AG08396 (cell line): ENCODE results near the gene ESR1.

Experiments
- DNase-seq: peaks from one replicate; pipeline ENCODE4 v3.0.0; 2012; ENCODE audit warnings: low spot score, mixed read lengths

Gene ESR1

DNA sequence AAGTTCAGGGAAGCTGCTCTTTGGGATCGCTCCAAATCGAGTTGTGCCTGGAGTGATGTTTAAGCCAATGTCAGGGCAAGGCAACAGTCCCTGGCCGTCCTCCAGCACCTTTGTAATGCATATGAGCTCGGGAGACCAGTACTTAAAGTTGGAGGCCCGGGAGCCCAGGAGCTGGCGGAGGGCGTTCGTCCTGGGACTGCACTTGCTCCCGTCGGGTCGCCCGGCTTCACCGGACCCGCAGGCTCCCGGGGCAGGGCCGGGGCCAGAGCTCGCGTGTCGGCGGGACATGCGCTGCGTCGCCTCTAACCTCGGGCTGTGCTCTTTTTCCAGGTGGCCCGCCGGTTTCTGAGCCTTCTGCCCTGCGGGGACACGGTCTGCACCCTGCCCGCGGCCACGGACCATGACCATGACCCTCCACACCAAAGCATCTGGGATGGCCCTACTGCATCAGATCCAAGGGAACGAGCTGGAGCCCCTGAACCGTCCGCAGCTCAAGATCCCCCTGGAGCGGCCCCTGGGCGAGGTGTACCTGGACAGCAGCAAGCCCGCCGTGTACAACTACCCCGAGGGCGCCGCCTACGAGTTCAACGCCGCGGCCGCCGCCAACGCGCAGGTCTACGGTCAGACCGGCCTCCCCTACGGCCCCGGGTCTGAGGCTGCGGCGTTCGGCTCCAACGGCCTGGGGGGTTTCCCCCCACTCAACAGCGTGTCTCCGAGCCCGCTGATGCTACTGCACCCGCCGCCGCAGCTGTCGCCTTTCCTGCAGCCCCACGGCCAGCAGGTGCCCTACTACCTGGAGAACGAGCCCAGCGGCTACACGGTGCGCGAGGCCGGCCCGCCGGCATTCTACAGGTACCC, at the start of gene ESR1:
TSS of gene ESR1 (plus strand) at position 170 of the 858 bp plus-strand sequence. CDS start at position 401, 231 bp downstream.
- peak; percentile 17 for DNase-seq

GRCh38 chr6:151760486-151760885, 47.0 kb upstream of the ESR1 start:
- DNase-seq: no peak

- no peak for DNase-seq
Observed at GRCh38 chr6:151761851-151762250, 45.6 kb upstream of the ESR1 start.

GRCh38 chr6:151762817-151763216, 44.7 kb upstream of the ESR1 start:
- DNase-seq: no peak

GRCh38 chr6:151763303-151763702, 44.2 kb upstream of the ESR1 start:
- peak; percentile 16 for DNase-seq

- peak; percentile 82 for DNase-seq
Observed at GRCh38 chr6:151763938-151764680, 43.4 kb upstream of the ESR1 start.

DNA sequence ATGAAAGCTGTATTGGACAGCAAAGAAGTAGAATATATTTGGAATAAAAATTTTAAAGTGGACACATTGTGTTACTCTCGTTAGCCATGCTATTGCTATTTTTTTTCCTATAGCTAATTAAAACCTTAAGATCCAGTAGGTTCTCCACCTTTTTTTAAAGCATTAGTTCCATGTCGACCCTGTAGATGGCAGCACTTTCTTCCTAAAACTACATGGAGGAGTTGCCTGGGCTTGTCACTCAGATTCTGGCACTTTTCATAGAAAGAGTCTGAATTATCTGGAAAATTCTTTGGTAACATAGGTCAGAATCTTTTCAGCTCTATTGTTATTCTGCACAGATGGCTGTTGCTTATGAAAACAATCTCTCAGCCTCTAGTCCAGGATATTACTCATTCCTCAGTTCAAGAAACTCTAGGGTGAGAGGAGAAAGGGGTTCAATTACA, 42.0 kb upstream of the ESR1 start:
- DNase-seq: peak; percentile 65

DNA sequence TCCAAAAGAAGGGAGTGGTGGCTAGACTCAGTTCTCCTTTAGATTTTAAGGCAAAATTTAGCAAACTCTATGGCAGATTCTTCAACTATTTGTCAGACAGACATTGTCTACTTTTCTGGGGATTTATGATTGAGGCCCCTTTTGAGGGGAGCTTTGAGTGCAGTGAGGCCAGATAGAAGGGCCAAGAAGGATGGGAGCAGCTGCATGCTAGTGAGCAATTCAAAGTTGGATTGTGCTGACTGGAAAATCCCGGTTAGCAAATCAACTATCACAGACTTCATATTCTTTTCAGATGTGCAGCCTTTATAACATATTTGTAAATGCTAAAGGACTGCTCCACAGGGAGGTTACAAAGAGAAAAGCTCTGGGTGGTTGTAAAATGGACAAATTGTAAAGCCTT, 35.0 kb upstream of the ESR1 start:
- DNase-seq: no peak

DNA sequence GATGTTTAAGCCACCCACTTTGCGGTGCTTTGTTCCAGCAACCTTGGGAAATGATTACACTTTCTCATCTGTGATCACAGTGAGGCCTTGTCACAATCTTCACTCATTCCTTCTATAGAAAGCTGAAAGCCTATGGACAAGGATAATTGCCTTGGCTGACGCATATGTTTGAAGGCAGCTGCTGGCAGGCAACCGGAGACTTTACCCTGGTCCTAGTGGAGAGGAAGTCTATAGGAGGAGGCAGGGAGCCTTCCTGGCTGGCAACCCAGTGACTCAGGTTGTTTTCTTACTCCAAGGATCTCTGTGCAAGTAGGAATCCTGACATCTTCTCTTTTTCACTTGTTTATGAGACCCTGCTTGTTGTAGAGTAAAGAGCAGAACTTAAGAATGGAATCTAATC, 34.1 kb upstream of the ESR1 start:
- DNase-seq: no peak

DNA sequence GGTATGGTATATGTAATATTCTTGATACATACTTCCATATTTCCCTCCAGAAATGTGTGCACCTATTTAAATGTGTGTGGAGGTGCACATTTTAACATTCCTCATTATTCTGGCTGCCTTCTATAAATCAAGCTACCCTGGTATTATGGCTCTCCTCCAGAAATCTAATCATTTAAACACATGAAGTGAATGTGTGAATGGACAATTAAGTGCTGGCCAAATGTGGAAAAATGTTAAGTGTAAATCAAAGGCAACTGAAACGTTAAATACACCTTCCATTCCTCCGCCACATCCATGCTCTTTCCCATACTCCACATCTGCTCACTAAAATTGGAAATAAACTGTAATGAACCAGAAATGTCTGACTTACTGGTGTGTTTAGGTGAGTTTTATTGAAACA, 24.9 kb upstream of the ESR1 start:
- no peak for DNase-seq

DNA sequence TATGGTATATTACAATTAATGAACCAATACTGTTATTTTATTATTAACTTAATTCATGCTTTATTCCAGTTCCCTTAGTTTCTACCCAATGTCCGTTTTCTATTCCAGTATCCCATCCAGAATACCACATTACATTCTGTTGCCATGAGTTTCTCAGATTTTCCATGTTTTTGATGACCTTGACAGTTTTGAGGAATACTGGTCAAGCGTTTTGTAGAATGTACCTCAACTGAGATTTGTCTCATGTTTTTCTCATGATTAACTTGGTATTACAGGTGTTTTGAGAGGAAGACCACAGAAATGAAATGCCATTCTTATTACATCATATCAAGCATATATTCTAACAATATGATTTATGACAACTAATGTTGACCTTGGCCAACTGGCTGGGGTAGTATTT, 23.8 kb upstream of the ESR1 start:
- no peak for DNase-seq

DNA sequence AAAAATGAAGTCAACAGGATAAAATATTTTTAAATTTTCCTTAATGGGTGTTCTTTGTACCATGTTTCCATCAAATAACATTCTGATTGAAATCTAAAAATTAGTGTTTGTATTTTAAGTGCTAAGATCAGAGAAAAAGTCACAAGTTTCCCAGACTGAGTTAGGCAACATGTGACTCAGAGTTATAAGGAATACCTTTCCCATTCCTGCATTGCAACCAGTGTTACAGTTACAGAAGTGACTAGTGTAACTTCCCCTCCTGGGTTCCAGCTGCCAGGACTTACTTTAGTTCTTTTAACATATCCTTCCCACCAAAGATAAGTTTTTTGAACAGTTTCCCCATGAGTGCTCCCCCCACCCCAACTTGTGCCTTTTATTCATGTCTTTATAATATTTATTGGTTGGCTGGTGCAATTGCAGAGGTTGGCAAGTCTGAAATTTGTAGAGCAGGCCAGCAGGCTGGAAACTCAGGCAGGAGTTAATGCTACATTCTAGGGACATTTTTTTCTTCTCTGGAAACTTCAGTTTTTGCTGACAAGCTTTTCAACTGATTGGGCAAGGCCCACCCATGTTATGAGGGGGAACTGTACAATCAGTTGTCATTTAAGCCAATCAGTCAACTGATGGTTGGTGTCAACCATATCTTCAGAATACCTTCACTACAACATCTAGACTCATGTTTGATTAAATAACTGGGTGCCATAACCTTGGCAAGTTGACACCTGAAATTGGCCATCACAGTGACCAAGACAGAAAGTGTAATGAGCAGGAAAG, 22.9 kb upstream of the ESR1 start:
- DNase-seq: no peak

DNA sequence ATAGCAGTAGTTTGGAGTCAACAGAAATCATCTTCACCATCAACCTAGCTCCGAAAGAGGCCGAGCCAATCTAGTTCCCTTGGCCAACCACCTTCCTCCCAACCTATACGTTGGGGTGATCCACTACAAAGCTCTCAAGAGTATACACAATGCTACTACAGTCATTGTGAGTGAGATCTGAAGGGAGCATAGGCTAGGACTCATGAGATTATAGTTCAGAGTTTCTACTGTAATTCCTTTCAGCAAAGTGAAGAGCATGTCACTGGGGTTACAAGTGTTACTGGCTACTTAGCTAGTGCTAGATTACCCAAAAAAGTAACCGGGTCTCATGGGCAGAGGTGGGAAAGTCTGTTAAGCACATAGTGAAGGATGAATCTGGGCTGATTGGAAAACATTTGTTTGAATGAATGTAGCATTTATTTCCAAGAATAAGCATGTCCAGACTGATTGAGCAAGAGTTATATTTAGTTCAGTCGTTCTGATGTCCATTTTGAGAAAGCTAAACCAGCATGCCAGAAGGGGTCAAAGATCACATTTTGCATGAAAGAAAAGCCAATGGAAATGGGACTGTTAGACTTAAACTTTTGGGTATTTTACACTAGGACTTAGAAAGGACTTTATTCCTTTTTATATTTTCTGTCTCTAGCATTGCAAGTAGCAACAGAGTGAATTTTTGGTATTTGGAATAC, 10.5 kb upstream of the ESR1 start:
- DNase-seq: no peak

- DNase-seq: no peak
Observed at GRCh38 chr6:151803743-151804142, 3.7 kb upstream of the ESR1 start.

GRCh38 chr6:151804585-151805285, 2.7 kb upstream of the ESR1 start:
- no peak for DNase-seq

- DNase-seq: peak; percentile 23
Observed at GRCh38 chr6:151805286-151805840, 2.1 kb upstream of the ESR1 start.

DNA sequence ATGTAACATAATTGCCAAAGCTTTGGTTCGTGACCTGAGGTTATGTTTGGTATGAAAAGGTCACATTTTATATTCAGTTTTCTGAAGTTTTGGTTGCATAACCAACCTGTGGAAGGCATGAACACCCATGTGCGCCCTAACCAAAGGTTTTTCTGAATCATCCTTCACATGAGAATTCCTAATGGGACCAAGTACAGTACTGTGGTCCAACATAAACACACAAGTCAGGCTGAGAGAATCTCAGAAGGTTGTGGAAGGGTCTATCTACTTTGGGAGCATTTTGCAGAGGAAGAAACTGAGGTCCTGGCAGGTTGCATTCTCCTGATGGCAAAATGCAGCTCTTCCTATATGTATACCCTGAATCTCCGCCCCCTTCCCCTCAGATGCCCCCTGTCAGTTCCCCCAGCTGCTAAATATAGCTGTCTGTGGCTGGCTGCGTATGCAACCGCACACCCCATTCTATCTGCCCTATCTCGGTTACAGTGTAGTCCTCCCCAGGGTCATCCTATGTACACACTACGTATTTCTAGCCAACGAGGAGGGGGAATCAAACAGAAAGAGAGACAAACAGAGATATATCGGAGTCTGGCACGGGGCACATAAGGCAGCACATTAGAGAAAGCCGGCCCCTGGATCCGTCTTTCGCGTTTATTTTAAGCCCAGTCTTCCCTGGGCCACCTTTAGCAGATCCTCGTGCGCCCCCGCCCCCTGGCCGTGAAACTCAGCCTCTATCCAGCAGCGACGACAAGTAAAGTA, 547 bp upstream of the ESR1 start:
- peak; percentile 5 for DNase-seq

DNA sequence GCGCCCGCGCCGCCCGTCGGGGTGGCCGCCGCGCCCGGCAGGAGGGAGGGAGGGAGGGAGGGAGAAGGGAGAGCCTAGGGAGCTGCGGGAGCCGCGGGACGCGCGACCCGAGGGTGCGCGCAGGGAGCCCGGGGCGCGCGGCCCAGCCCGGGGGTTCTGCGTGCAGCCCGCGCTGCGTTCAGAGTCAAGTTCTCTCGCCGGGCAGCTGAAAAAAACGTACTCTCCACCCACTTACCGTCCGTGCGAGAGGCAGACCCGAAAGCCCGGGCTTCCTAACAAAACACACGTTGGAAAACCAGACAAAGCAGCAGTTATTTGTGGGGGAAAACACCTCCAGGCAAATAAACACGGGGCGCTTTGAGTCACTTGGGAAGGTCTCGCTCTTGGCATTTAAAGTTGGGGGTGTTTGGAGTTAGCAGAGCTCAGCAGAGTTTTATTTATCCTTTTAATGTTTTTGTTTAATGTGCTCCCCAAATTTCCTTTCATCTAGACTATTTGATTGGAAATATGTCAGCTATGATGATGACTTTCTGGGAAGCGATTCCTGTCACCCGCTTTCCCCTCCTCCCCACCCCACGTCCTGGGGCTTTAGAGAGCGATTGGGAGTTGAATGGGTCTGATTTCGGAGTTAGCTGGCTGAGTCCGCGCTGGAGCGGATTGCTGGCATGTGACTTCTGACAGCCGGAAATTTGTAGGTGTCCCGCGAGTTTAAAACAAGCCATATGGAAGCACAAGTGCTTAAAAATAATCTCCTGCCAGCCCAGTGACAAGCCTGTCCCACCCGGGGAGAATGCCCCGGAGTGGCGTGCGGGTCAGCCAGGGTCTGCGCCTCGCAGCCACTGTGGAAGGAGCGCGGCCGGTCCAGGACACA, 1.1 kb downstream of the ESR1 start:
- peak; percentile 25 for DNase-seq

GRCh38 chr6:151811081-151811480, 3.6 kb downstream of the ESR1 start:
- no peak for DNase-seq
